ENCODE results near the gene SLC35A5.
"Not testable (repeated sequence)": the region's sequence is repeated elsewhere in the genome, so short reads cannot be mapped to it uniquely, and the experiment has no call there.

Gene SLC35A5

GRCh38 chr3:112561734-112562529 lies at the start of gene SLC35A5, which contains the start of gene ATG3:
Gene SLC35A5 (plus strand): TSS chr3:112562045. CDS start chr3:112563404, 1,359 bp downstream.
Gene ATG3 (minus strand): TSS chr3:112561962. CDS start chr3:112561528, 434 bp downstream.
- H3K4me3 ChIP-seq (ENCODE audit: low read depth, low read length): peak within 1 kb of the TSS; percentile 100
- DNase-seq (ENCODE audit: low read depth): peak; percentile 95

GRCh38 chr3:112512320-112512719 lies 49.5 kb upstream of the SLC35A5 start:
- DNase-seq (ENCODE audit: low read depth): no peak
- H3K4me3 ChIP-seq (ENCODE audit: low read depth, low read length): no peak overlapping the region

GRCh38 chr3:112514527-112515128 lies 47.2 kb upstream of the SLC35A5 start:
- H3K4me3 ChIP-seq (ENCODE audit: low read depth, low read length): no peak overlapping the region
- no peak for DNase-seq (ENCODE audit: low read depth)

GRCh38 chr3:112518970-112519369 lies 42.9 kb upstream of the SLC35A5 start:
- H3K4me3 ChIP-seq (ENCODE audit: low read depth, low read length); DNase-seq (ENCODE audit: low read depth): not testable (repeated sequence)

GRCh38 chr3:112519424-112520001 lies 42.3 kb upstream of the SLC35A5 start:
- DNase-seq (ENCODE audit: low read depth): peak; percentile 34

GRCh38 chr3:112524127-112524526 lies 37.7 kb upstream of the SLC35A5 start:
- H3K4me3 ChIP-seq (ENCODE audit: low read depth, low read length); DNase-seq (ENCODE audit: low read depth): not testable (repeated sequence)

More at GRCh38 chr3:112519424-112520001, 42.3 kb upstream of the SLC35A5 start:
- H3K4me3 ChIP-seq (ENCODE audit: low read depth, low read length): no peak overlapping the region

- no peak overlapping the region for H3K4me3 ChIP-seq (ENCODE audit: low read depth, low read length)
- DNase-seq (ENCODE audit: low read depth): no peak
Observed at GRCh38 chr3:112530573-112530972, 31.3 kb upstream of the SLC35A5 start.

- peak; percentile 1 for DNase-seq (ENCODE audit: low read depth)
- no peak overlapping the region for H3K4me3 ChIP-seq (ENCODE audit: low read depth, low read length)
Observed at GRCh38 chr3:112531358-112531781, 30.5 kb upstream of the SLC35A5 start.

- DNase-seq (ENCODE audit: low read depth): no peak
- H3K4me3 ChIP-seq (ENCODE audit: low read depth, low read length): no peak overlapping the region
Observed at GRCh38 chr3:112539825-112540650, 21.8 kb upstream of the SLC35A5 start.

GRCh38 chr3:112546216-112546759 lies 15.6 kb upstream of the SLC35A5 start:
- no peak for DNase-seq (ENCODE audit: low read depth)
- H3K4me3 ChIP-seq (ENCODE audit: low read depth, low read length): no peak overlapping the region

- DNase-seq (ENCODE audit: low read depth): no peak
- no peak overlapping the region for H3K4me3 ChIP-seq (ENCODE audit: low read depth, low read length)
Observed at GRCh38 chr3:112550859-112551258, 11.0 kb upstream of the SLC35A5 start.

GRCh38 chr3:112555535-112556170 lies 6.2 kb upstream of the SLC35A5 start:
- no peak for DNase-seq (ENCODE audit: low read depth)
- H3K4me3 ChIP-seq (ENCODE audit: low read depth, low read length): no peak overlapping the region

- DNase-seq (ENCODE audit: low read depth): no peak
- H3K4me3 ChIP-seq (ENCODE audit: low read depth, low read length): no peak overlapping the region
Observed at GRCh38 chr3:112557976-112558375, 3.9 kb upstream of the SLC35A5 start.

- peak overlapping the region; percentile 100 for H3K4me3 ChIP-seq (ENCODE audit: low read depth, low read length)
- no peak for DNase-seq (ENCODE audit: low read depth)
Observed at GRCh38 chr3:112560307-112560706, 1.5 kb upstream of the SLC35A5 start.

GRCh38 chr3:112560721-112561483 lies 943 bp upstream of the SLC35A5 start:
- H3K4me3 ChIP-seq (ENCODE audit: low read depth, low read length): peak overlapping the region; percentile 100
- DNase-seq (ENCODE audit: low read depth): peak; percentile 56

- peak overlapping the region; percentile 100 for H3K4me3 ChIP-seq (ENCODE audit: low read depth, low read length)
- no peak for DNase-seq (ENCODE audit: low read depth)
Observed at GRCh38 chr3:112561484-112561733, 436 bp upstream of the SLC35A5 start.

GRCh38 chr3:112564247-112564939 lies 2.5 kb downstream of the SLC35A5 start:
- DNase-seq (ENCODE audit: low read depth); H3K4me3 ChIP-seq (ENCODE audit: low read depth, low read length): not testable (repeated sequence)

- no peak overlapping the region for H3K4me3 ChIP-seq (ENCODE audit: low read depth, low read length)
- no peak for DNase-seq (ENCODE audit: low read depth)
Observed at GRCh38 chr3:112564940-112565305, 3.1 kb downstream of the SLC35A5 start.

Measured in skeletal muscle cell (primary cell).